K562 (cell line): ENCODE data around the gene PDE11A. TPM values are rescaled to one million over a fixed set of nuclear protein-coding genes. Genes with fewer than 3 reads are reported as not detected.

ENCODE experiments used
- ATAC-seq: fragments of 200-7000 bp; cut with Tn5 transposase; 3 replicates; pipeline ENCODE4 v1.9.1; 2020; ENCODE audit warnings: moderate library complexity
- BruUV-seq: library from RNA; stranded (reverse); fragments of 400-500 nt; replicated peaks from 2 replicates; lab custom pipeline; 2021; lab: Mats Ljungman, UMichigan
- CTCF ChIA-PET: fragments of 300-600 bp; formaldehyde crosslinking; extraction: SDS; loops from one replicate; lab custom pipeline; 2021; ENCODE audit warnings: low intra/inter-chr PET ratio; lab: Yijun Ruan, JAX
- POLR2A ChIA-PET: fragments of 300-600, 350-650 bp; sonication (Branson Sonifier 250); formaldehyde crosslinking; extraction: SDS; loops from one replicate; lab custom pipeline; 2021; ENCODE audit warnings: antibody characterized with exemption, inconsistent platforms; lab: Yijun Ruan, JAX
- DNase-seq, 4 experiments: peaks; one replicate each; pipeline versions ENCODE4 v3.0.0 to v3.0.0-alpha.2; 2011 to 2018; ENCODE audit warnings: low spot score in 3 of 4, mixed read lengths in 3 of 4; ENCODE audit errors: extremely low read depth in 1 of 4
- FAIRE-seq: peaks from 2 replicates; lab custom pipeline; 2011; peaks lifted over from hg19 to GRCh38; lab: Jason Lieb, UNC
- H2AFZ ChIP-seq: 2 replicates; pipeline ENCODE4 v1.6.0; 2011; ENCODE audit warnings: low read depth, low read length, control low read depth, inconsistent platforms
- H3K27ac ChIP-seq: fragments of 200-600 bp; 3 replicates; pipeline ENCODE4 v1.8.0; 2011; ENCODE audit warnings: low read depth, mild to moderate bottlenecking, control low read depth, inconsistent platforms, low read length, moderate library complexity, mixed read lengths; ENCODE audit errors: extremely low read depth
- H3K27me3 ChIP-seq, 2 experiments: fragments of 300-600 bp in 1 of 2; 2 replicates in 1 of 2; 3 replicates in 1 of 2; pipeline versions ENCODE4 v1.6.0 to v1.8.0; 2011; ENCODE audit warnings: inconsistent platforms in 2 of 2, low read length in 2 of 2, mild to moderate bottlenecking in 1 of 2, mixed read lengths in 1 of 2, moderate library complexity in 1 of 2; ENCODE audit not compliant: control insufficient read depth in 2 of 2, insufficient read depth in 2 of 2
- H3K36me3 ChIP-seq: fragments of 300-600 bp; 3 replicates; pipeline ENCODE4 v1.8.0; 2011; ENCODE audit warnings: mild to moderate bottlenecking, low read length, inconsistent platforms; ENCODE audit not compliant: control insufficient read depth, insufficient read depth
- H3K4me1 ChIP-seq, 2 experiments: fragments of 200-600 bp in 1 of 2; replicated peaks in 1 of 2; 2 replicates in 1 of 2; 3 replicates in 1 of 2; pipeline versions ENCODE4 v1.5.1 to v1.8.0; 2011; ENCODE audit warnings: inconsistent platforms in 2 of 2, low read length in 2 of 2, mild to moderate bottlenecking in 1 of 2, mixed read lengths in 1 of 2, moderate library complexity in 1 of 2; ENCODE audit not compliant: control insufficient read depth in 2 of 2, insufficient read depth in 2 of 2
- H3K4me2 ChIP-seq: 2 replicates; pipeline ENCODE4 v1.6.1; 2011; ENCODE audit warnings: low read length, control low read depth, inconsistent platforms, mixed read lengths; ENCODE audit not compliant: insufficient read depth
- H3K4me3 ChIP-seq: fragments of 200-600 bp; sonication (generic), shearing (Covaris generic); 2 replicates; pipeline ENCODE4 v1.5.1; 2016; ENCODE audit warnings: control low read depth, inconsistent platforms
- H3K79me2 ChIP-seq: fragments of 200-600 bp; 3 replicates; pipeline ENCODE4 v1.8.0; 2011; ENCODE audit warnings: low read length, inconsistent platforms; ENCODE audit not compliant: control insufficient read depth, insufficient read depth
- H3K9ac ChIP-seq, 2 experiments: 2 replicates each; pipeline versions ENCODE4 v1.6.0 to v1.6.1; 2011; ENCODE audit warnings: low read depth in 2 of 2, low read length in 2 of 2, control low read depth in 1 of 2, inconsistent platforms in 1 of 2, mild to moderate bottlenecking in 1 of 2, mixed read lengths in 1 of 2; ENCODE audit not compliant: insufficient read depth in 1 of 2
- H3K9me1 ChIP-seq: one replicate; pipeline ENCODE4 v1.6.0; 2011; ENCODE audit warnings: inconsistent platforms, mild to moderate bottlenecking, low read length, moderate library complexity; ENCODE audit not compliant: control insufficient read depth, insufficient read depth
- H3K9me3 ChIP-seq: replicated peaks from 2 replicates; pipeline ENCODE4 v1.5.1; 2011; ENCODE audit warnings: low read depth, low read length, inconsistent platforms; ENCODE audit not compliant: control insufficient read depth, insufficient read depth
- H4K20me1 ChIP-seq: replicated peaks from 2 replicates; pipeline ENCODE4 v1.6.1; 2011; ENCODE audit warnings: low read length, inconsistent platforms, mixed read lengths; ENCODE audit not compliant: control insufficient read depth, insufficient read depth
- BHLHE40 ChIP-seq: IDR thresholded peaks from 2 replicates; pipeline ENCODE4 v1.6.1; 2011; ENCODE audit warnings: low read length, improper control_type of control experiment
- EHMT2 ChIP-seq: fragments of 450-650 bp; IDR thresholded peaks from 2 replicates; pipeline ENCODE4 v1.6.1; 2018; ENCODE audit warnings: antibody characterized with exemption
- ETV5 ChIP-seq: sonication (generic); formaldehyde crosslinking; IDR thresholded peaks from 2 replicates; pipeline ENCODE4 v1.4.0; 2020; ENCODE audit warnings: low read depth, mild to moderate bottlenecking, missing genetic modification reagents
- EZH2 ChIP-seq: IDR thresholded peaks from 2 replicates; pipeline ENCODE4 v1.6.1; 2012; ENCODE audit warnings: low read depth, mild to moderate bottlenecking, inconsistent platforms, low read length, borderline replicate concordance
- FOXJ2 ChIP-seq: fragments of 200-800 bp; sonication (Bioruptor generic); IDR thresholded peaks from 2 replicates; pipeline ENCODE4 v1.6.1; 2016; ENCODE audit warnings: missing genetic modification characterization, missing compliant biosample characterization
- PHF8 ChIP-seq: fragments of 200-600 bp; sonication (generic); IDR thresholded peaks from 2 replicates; pipeline ENCODE4 v1.6.1; 2012; ENCODE audit warnings: mixed run types, mild to moderate bottlenecking, inconsistent platforms, low read length, moderate library complexity, borderline replicate concordance
- POLR2AphosphoS5 ChIP-seq: IDR thresholded peaks from 2 replicates; pipeline ENCODE4 v1.6.1; 2011; ENCODE audit warnings: mild to moderate bottlenecking, low read depth, low read length, moderate library complexity; ENCODE audit not compliant: control insufficient read depth, insufficient read depth
- TRIM24 ChIP-seq, 2 experiments: fragments of 450-650 bp; IDR thresholded peaks; 2 replicates each; pipeline ENCODE4 v1.6.1; 2016
- TRIM28 ChIP-seq: fragments of 450-650 bp; IDR thresholded peaks from 2 replicates; pipeline ENCODE4 v1.6.1; 2017
- ZNF140 ChIP-seq: fragments of 250-450 bp; sonication (Bioruptor Pico); IDR thresholded peaks from 2 replicates; pipeline ENCODE4 v1.8.0; 2021; ENCODE audit warnings: moderate library complexity, mild to moderate bottlenecking, inconsistent platforms
- ZNF224 ChIP-seq: sonication (generic); formaldehyde crosslinking; IDR thresholded peaks from 2 replicates; pipeline ENCODE4 v1.8.0; 2022; ENCODE audit warnings: mild to moderate bottlenecking, missing genetic modification reagents
- ZNF24 ChIP-seq: fragments of 450-650 bp; IDR thresholded peaks from 2 replicates; pipeline ENCODE4 v1.6.1; 2016
- ZNF316 ChIP-seq: fragments of 450-650 bp; IDR thresholded peaks from 2 replicates; pipeline ENCODE4 v1.6.1; 2016
- ZNF384 ChIP-seq: IDR thresholded peaks from 2 replicates; pipeline ENCODE4 v1.6.1; 2012; ENCODE audit warnings: low read depth, low read length, improper control_type of control experiment
- WGBS: fragments of 100-300 bp; shearing (Covaris generic); methylation state at CpG from one replicate; pipeline ENCODE4 v1.1.6; 2016; ENCODE audit warnings: low coverage, mixed read lengths; ENCODE audit not compliant: insufficient coverage; ENCODE audit errors: missing lambda C conversion rate; 5-methylcytosine and 5-hydroxymethylcytosine counted together
- in situ Hi-C: fragments of 300-500 bp; cut with MboI; formaldehyde crosslinking; loops from 4 replicates; pipeline ENCODE4 v1.15.0; 2018; ENCODE audit warnings: inconsistent platforms, mixed read lengths
- intact Hi-C: fragments of 100-400 bp; cut with micrococcal nuclease; formaldehyde crosslinking; loops from 2 replicates; pipeline ENCODE4 v1.14.2; 2022
- polyA plus RNA-seq, 8 experiments: library from polyadenylated mRNA; depleted of rRNA in 4 of 8; stranded (reverse) in 5 of 8; unstranded in 3 of 8; fragments of >200 nt; fragmentation: Nextera tagmentation in 2 of 8; fragmentation: Illumina TruSeq in 1 of 8; extraction: Ambion mirVana in 2 of 8; extraction: Trizol in 1 of 8; gene quantifications; 2 replicates each; pipeline versions ENCODE4 v1.2.1 to v1.2.3, GENCODE V29; 2011 to 2014; ENCODE audit warnings: inconsistent platforms in 1 of 8, missing spikeins in 1 of 8
- total RNA-seq, 7 experiments: library from RNA; depleted of rRNA in 6 of 7; stranded (reverse); fragments of >200 nt in 6 of 7; fragmentation: Illumina TruSeq in 2 of 7; extraction: Trizol in 2 of 7; gene quantifications; 2 replicates each; pipeline versions ENCODE4 v1.2.1 to v1.2.3, GENCODE V29; 2011 to 2021; ENCODE audit warnings: low replicate concordance in 1 of 7
- TF ChIP-seq, protein P1 (sequence below): fragments of 450-650 bp; IDR thresholded peaks from 2 replicates; pipeline ENCODE4 v1.6.1; 2016
- TF ChIP-seq, protein P2 (sequence below): fragments of 450-650 bp; formaldehyde crosslinking; IDR thresholded peaks from 2 replicates; pipeline ENCODE4 v1.4.0; 2020; ENCODE audit warnings: mild to moderate bottlenecking, moderate library complexity

PDE11A gene
- total and polyA plus RNA-seq, 9 of the 15 experiments (the other 6 are each of a cell fraction or from before 2014, with no cell fraction given): 3.2 to 22.1 (median 5.7) TPM

DNA sequence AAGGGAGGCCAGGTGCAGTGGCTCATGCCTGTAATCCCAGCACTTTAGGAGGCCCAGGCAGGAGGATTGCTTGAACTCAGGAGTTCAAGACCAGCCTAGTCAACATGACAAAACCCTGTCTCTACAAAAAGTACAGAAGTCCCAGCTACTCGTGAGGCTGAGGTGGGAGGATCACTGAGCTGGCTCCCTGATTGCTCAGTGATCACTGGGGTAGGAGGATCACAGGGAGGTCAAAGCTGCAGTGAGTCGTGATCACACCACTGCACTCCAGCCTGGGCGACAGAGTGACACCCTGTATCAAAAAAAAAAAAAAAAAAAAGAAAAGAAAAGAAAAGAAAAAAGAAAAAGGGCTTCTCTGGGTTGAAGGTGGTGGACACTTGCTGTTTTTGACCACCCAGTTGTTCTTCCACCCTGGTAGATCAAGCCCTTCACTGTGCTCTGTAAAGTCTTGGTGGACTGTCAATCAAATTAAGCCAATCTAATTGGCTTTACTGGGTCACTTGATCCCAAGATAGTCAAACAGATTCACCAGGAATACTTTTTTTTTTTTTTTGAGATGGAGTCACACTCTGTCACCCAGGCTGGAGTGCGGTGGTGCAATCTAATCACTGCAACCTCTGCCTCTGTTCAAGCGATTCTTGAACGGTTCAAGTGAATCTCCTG lies 488.4 kb downstream of the PDE11A start:
- peak; percentile 41; the same call in 1 of the 3 replicates for ATAC-seq
- in situ Hi-C loops (no loop called here), intact Hi-C loops (no loop called here)
- ChIA-PET CTCF (interaction anchor here (0.7 kb wide), 1 partner anchor 62 kb away, joined by 3 read pairs; no protein-coding TSS in a partner anchor), POLR2A (interaction anchor here (1.0 kb wide), 1 partner anchor 15 kb away, joined by 8 read pairs; no protein-coding TSS in a partner anchor)
- Histone ChIP-seq H3K4me3 (no peak overlapping the region), H3K9ac (no peak overlapping the region), H3K36me3 (no peaks in the 10 kb centered on the region), H3K9me3 (no peaks in the 10 kb centered on the region), H2AFZ (no peak overlapping the region), H3K79me2 (no peaks in the 10 kb centered on the region), H4K20me1 (no peaks in the 10 kb centered on the region), H3K9me1 (no peaks in the 10 kb centered on the region), H3K27ac (no peak overlapping the region), H3K27me3 (peaks cover 0 to 7% of the 10 kb centered on the region in 2 experiments; a peak in 2 of 5 replicates), H3K4me2 (no peak overlapping the region), H3K4me1 (no peaks in the 10 kb centered on the region)
- no peak for DNase-seq
- peak; percentile 11 for FAIRE-seq
- TF ChIP-seq ZNF384: 0 out of 2 replicates have a peak, but pooled peaks have one; percentile 6
- no peak for TF ChIP-seq POLR2AphosphoS5
- TF ChIP-seq, protein P1, sequence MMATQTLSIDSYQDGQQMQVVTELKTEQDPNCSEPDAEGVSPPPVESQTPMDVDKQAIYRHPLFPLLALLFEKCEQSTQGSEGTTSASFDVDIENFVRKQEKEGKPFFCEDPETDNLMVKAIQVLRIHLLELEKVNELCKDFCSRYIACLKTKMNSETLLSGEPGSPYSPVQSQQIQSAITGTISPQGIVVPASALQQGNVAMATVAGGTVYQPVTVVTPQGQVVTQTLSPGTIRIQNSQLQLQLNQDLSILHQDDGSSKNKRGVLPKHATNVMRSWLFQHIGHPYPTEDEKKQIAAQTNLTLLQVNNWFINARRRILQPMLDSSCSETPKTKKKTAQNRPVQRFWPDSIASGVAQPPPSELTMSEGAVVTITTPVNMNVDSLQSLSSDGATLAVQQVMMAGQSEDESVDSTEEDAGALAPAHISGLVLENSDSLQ: peak; percentile 89
- 13% methylated on average over 6 of the region's 6 CpGs for WGBS
- BruUV-seq: no TSS peak

DNA sequence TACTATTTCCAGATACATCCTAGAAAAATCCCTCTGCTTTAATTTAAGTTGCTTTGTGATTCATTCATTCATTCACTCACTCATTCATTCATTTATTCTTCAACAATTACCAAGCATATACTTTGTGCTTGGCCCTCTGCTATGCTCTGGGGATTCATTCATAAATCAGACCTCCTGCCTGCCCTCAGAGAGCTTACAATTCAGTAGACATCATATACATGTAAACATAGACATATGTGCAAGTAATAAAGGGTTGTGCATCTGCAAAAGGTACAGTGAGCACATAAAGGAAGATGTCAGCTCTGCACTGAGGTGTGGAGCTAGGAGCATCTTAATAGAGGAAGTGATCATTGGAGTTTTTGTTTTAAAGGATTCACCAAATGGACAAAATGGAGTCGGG lies 490.6 kb downstream of the PDE11A start:
- H3K9me3 ChIP-seq: no peaks in the 10 kb centered on the region
- H2AFZ ChIP-seq: no peak overlapping the region
- H3K27me3 ChIP-seq: peaks cover 0 to 7% of the 10 kb centered on the region in 2 experiments; a peak in 1 of 5 replicates
- H3K4me3 ChIP-seq: no peak overlapping the region
- ChIA-PET CTCF (no interaction called here), POLR2A (no interaction called here)
- no peak overlapping the region for H3K27ac ChIP-seq
- BruUV-seq: no TSS peak
- H3K36me3 ChIP-seq: no peaks in the 10 kb centered on the region
- in situ Hi-C loops (no loop called here), intact Hi-C loops (no loop called here)
- H3K9me1 ChIP-seq: no peaks in the 10 kb centered on the region
- no peaks in the 10 kb centered on the region for H4K20me1 ChIP-seq
- no peaks in the 10 kb centered on the region for H3K4me1 ChIP-seq
- WGBS: 0% methylated on average over 1 of the region's 1 CpG
- FAIRE-seq: no peak
- no peak overlapping the region for H3K9ac ChIP-seq
- ATAC-seq: no peak
- no peak for DNase-seq
- no peak overlapping the region for H3K4me2 ChIP-seq
- no peaks in the 10 kb centered on the region for H3K79me2 ChIP-seq
- TF ChIP-seq ZNF24: peak; percentile 59; the same call in 1 of the 2 replicates
- no peak for TF ChIP-seq PHF8
- no peak for TF ChIP-seq ETV5 (CRISPR knock-in tag)
- TF ChIP-seq EZH2: no peak
- no peak for TF ChIP-seq EHMT2
- no peak for TF ChIP-seq FOXJ2 (tag)
- TF ChIP-seq TRIM28: peak; percentile 76
- TF ChIP-seq, protein P2, sequence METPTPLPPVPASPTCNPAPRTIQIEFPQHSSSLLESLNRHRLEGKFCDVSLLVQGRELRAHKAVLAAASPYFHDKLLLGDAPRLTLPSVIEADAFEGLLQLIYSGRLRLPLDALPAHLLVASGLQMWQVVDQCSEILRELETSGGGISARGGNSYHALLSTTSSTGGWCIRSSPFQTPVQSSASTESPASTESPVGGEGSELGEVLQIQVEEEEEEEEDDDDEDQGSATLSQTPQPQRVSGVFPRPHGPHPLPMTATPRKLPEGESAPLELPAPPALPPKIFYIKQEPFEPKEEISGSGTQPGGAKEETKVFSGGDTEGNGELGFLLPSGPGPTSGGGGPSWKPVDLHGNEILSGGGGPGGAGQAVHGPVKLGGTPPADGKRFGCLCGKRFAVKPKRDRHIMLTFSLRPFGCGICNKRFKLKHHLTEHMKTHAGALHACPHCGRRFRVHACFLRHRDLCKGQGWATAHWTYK: no peak
- 0 out of 4 replicates have a peak, but pooled peaks of 1 of the 2 experiments have one; percentile 23 for TF ChIP-seq TRIM24 (IDR thresholded peaks at IDR 0.05)
- TF ChIP-seq ZNF224: no peak
- TF ChIP-seq BHLHE40: no peak
- no peak for TF ChIP-seq ZNF140 (CRISPR knock-in tag)
- TF ChIP-seq ZNF316: peak; percentile 64
